ENCODE data around the gene PCCA.
A peak's percentile ranks its signal among the peaks of the same experiment; 100 is the strongest.

Gene PCCA

DNA sequence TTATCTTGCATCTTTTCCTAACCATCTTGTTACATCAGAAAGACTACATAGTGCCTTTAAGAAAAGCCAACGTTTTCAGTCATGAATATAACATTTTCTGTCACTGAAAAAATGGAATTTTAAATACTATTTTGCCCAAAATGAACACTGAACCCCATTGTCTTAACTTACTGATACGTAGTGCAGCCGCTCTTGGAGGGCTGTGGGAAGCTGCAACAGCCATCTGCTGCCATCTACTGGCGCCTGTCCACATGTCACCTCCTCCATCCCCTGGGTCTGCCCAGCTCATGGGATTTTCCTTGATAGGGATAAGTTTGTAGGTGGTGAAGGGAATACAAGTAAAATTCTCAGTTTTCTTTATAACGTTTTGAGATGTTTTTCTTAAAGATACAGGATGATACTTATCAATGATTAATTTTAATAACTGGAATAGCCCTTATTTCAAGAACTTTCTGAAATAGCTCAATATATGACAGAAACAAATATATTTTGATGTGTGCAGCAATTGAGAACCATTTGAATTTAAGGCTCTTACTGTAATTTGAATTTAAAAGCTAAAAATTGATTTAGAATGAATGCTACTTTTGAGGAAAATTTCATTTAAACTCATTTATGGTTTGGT lies 426.0 kb downstream of the PCCA start:
- Histone ChIP-seq H3K36me3 (ENCODE audit: control insufficient read depth in 2 of 2, insufficient read depth in 2 of 2, low read length in 2 of 2) (no peaks in the 10 kb centered on the region), H3K27me3 (ENCODE audit: control insufficient read depth in 1 of 2, insufficient read depth in 2 of 2, low read length in 2 of 2) (no peaks in the 10 kb centered on the region), H3K9me3 (ENCODE audit: control insufficient read depth in 2 of 2, low read length in 2 of 2) (no peaks in the 10 kb centered on the region), H3K9ac (ENCODE audit: low read length in 2 of 2) (no peak overlapping the region), H3K27ac (ENCODE audit: low read length) (no peak overlapping the region), H3K4me1 (ENCODE audit: control insufficient read depth, insufficient read depth, low read length) (no peaks in the 10 kb centered on the region), H3K4me3 (ENCODE audit: low read length in 2 of 2) (peak overlapping the region in 1 of 2 donors; percentile 5)

DNA sequence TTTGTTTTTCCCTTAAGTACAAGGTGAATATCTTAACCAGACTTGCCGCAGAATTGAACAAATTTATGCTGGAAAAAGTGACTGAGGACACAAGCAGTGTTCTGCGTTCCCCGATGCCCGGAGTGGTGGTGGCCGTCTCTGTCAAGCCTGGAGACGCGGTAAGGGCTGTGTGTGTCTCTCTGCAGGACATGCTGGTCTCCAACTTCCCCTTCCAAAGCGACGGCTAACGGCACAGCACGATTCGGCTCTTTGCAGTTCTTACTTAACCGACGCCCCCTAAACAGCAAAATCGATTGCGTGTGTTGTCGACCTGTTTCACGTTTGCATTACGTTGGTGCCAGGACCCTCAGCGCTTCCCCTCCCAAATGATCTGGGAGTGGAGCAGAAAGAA lies 426.5 kb downstream of the PCCA start:
- H3K36me3 ChIP-seq (ENCODE audit: control insufficient read depth in 2 of 2, insufficient read depth in 2 of 2, low read length in 2 of 2) = no peaks in the 10 kb centered on the region
- no peak overlapping the region for H3K9ac ChIP-seq (ENCODE audit: low read length in 2 of 2)
- no peaks in the 10 kb centered on the region for H3K4me1 ChIP-seq (ENCODE audit: control insufficient read depth, insufficient read depth, low read length)
- H3K4me3 ChIP-seq (ENCODE audit: low read length in 2 of 2) = no peak overlapping the region
- no peaks in the 10 kb centered on the region for H3K9me3 ChIP-seq (ENCODE audit: control insufficient read depth in 2 of 2, low read length in 2 of 2)
- no peaks in the 10 kb centered on the region for H3K27me3 ChIP-seq (ENCODE audit: control insufficient read depth in 1 of 2, insufficient read depth in 2 of 2, low read length in 2 of 2)
- H3K27ac ChIP-seq (ENCODE audit: low read length) = no peak overlapping the region

DNA sequence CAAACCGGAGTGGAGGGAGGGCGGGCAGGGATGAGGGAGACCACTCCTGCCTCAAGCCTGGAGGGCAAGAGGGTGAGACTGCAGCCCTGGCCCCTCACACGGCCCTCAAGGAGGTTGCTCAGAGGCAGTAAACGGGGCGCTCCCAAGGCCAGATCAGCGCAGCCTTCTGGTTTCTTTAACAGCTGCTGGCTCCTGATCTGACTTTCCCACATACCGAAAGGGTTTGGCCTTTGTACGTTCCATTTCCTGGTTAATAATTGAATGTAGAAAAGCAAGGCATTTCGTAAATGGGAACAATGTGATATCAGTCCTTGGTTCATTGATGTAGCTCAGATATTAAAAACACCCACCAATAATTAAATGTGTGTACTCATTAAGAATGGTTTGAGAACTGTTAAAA lies 428.2 kb downstream of the PCCA start:
- Histone ChIP-seq H3K27me3 (ENCODE audit: control insufficient read depth in 1 of 2, insufficient read depth in 2 of 2, low read length in 2 of 2) (no peaks in the 10 kb centered on the region), H3K4me3 (ENCODE audit: low read length in 2 of 2) (no peak overlapping the region), H3K9me3 (ENCODE audit: control insufficient read depth in 2 of 2, low read length in 2 of 2) (no peaks in the 10 kb centered on the region), H3K9ac (ENCODE audit: low read length in 2 of 2) (no peak overlapping the region), H3K36me3 (ENCODE audit: control insufficient read depth in 2 of 2, insufficient read depth in 2 of 2, low read length in 2 of 2) (no peaks in the 10 kb centered on the region), H3K27ac (ENCODE audit: low read length) (no peak overlapping the region), H3K4me1 (ENCODE audit: control insufficient read depth, insufficient read depth, low read length) (no peaks in the 10 kb centered on the region)

DNA sequence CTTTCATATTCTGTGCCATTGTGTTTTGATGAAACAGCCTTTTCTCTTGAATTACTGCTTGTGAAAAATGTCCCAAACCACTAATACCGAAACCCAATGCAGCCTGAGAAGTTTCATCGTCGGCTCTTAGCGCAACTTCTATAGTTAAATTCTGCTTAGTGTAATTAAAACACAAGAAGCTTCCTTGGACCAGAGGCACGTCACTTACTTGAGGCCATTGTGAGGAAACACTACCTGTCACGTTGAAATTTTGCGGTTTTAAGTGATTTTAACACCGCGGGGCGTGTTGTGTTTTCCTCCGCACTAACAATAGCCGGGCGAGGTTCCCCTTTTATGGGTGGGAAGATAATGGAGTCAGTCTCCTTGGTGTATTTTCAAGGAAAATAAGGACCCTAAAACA lies 428.8 kb downstream of the PCCA start:
- no peak overlapping the region for H3K4me3 ChIP-seq (ENCODE audit: low read length in 2 of 2)
- H3K27ac ChIP-seq (ENCODE audit: low read length) = no peak overlapping the region
- no peaks in the 10 kb centered on the region for H3K27me3 ChIP-seq (ENCODE audit: control insufficient read depth in 1 of 2, insufficient read depth in 2 of 2, low read length in 2 of 2)
- no peaks in the 10 kb centered on the region for H3K9me3 ChIP-seq (ENCODE audit: control insufficient read depth in 2 of 2, low read length in 2 of 2)
- H3K9ac ChIP-seq (ENCODE audit: low read length in 2 of 2) = no peak overlapping the region
- no peaks in the 10 kb centered on the region for H3K36me3 ChIP-seq (ENCODE audit: control insufficient read depth in 2 of 2, insufficient read depth in 2 of 2, low read length in 2 of 2)
- H3K4me1 ChIP-seq (ENCODE audit: control insufficient read depth, insufficient read depth, low read length) = no peaks in the 10 kb centered on the region

DNA sequence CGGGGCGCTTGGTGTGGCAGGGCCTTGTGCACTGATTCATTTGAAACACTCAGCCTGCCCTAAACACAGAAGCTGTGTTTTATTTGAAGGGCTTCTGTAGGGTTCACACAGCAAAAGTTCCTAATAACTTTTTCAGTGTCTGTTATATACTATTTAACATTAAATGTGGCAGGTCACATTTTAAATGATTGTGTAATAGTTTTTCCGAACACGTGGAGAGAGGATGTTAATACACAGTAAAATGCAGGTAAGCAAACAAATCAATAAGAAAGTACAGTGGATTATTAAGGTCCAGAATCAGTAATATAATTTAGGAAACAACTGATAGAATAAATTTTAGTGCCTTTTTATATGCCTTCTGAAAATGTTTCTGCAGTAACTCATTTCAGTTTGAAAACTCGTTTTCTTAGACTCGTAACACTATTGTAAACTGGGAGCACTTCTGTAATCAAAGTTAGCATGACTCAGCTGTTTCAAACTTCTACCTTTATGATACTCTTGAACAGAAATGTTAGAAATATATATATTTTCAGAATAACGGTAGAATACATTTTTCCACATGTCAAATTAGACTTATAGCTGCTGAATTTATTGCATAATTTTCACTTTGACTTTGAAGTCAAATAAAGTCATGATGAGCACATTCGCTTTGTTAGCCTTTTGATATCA lies 429.6 kb downstream of the PCCA start:
- H3K27me3 ChIP-seq (ENCODE audit: control insufficient read depth in 1 of 2, insufficient read depth in 2 of 2, low read length in 2 of 2) = no peaks in the 10 kb centered on the region
- no peaks in the 10 kb centered on the region for H3K36me3 ChIP-seq (ENCODE audit: control insufficient read depth in 2 of 2, insufficient read depth in 2 of 2, low read length in 2 of 2)
- H3K4me3 ChIP-seq (ENCODE audit: low read length in 2 of 2) = no peak overlapping the region
- no peak overlapping the region for H3K9ac ChIP-seq (ENCODE audit: low read length in 2 of 2)
- H3K27ac ChIP-seq (ENCODE audit: low read length) = no peak overlapping the region
- H3K4me1 ChIP-seq (ENCODE audit: control insufficient read depth, insufficient read depth, low read length) = no peaks in the 10 kb centered on the region
- H3K9me3 ChIP-seq (ENCODE audit: control insufficient read depth in 2 of 2, low read length in 2 of 2) = no peaks in the 10 kb centered on the region

DNA sequence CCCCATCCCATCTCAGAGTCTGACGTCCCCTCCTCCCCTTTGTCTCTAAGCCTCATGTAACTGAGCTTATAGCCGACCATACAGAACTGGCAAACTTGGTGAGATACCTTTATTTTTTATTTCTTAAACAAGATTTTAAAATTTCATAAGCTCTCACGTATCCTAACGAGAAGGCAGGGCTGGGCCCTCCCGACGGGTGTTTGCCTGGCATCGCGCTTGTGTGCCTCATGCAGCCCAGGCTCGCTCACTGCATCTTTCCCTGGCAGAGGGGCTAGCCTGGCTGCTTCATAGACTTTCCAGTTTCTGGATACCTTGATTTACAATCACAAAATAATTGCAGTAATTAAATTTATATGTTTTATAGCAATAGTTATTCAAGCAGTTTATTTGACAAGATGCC lies 430.7 kb downstream of the PCCA start:
- no peak overlapping the region for H3K27ac ChIP-seq (ENCODE audit: low read length)
- H3K4me1 ChIP-seq (ENCODE audit: control insufficient read depth, insufficient read depth, low read length) = no peaks in the 10 kb centered on the region
- no peaks in the 10 kb centered on the region for H3K27me3 ChIP-seq (ENCODE audit: control insufficient read depth in 1 of 2, insufficient read depth in 2 of 2, low read length in 2 of 2)
- no peak overlapping the region for H3K4me3 ChIP-seq (ENCODE audit: low read length in 2 of 2)
- H3K36me3 ChIP-seq (ENCODE audit: control insufficient read depth in 2 of 2, insufficient read depth in 2 of 2, low read length in 2 of 2) = no peaks in the 10 kb centered on the region
- no peaks in the 10 kb centered on the region for H3K9me3 ChIP-seq (ENCODE audit: control insufficient read depth in 2 of 2, low read length in 2 of 2)
- no peak overlapping the region for H3K9ac ChIP-seq (ENCODE audit: low read length in 2 of 2)

DNA sequence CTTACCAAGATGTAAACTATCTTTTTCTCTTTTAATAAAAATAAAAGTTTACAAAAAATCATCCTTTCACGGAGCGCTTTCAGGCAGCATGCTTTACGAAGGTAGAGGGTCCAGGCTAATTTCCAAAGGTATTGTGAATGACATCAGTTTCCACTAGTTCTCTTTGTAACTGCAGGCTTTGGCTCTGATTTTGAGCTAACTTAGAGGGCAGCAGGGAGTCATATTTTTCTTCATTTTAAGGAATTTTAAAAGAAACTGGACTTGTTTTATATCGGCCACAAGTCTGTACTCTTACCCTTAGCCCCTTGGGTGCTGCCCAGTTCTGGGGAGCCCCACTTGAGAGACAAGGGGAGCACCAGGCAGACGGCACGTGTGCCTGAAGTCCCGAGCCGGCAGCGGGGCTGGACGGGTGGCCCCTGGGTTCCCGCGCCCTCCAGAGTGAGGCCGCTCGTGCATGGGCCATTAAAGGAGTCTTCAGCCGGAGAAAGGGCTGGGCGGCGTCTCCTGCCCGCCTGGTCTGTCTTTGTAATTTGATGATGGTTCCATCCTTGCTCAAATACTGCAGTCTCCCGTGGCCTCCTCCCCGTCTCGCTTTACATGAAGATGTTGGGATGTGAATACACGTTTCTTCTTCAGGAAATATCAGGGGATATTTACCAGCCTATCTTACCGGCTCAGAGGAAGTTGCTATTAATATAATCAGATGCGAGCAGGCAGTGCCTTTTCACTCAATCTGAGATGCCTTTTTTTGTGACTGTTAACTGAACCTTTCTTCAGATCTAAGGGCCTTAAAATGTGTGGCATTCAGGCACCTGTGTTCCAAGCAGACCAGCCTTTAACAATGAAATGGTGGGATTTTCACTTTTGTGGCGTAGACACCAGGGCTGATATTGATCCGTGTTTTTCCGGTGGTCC lies 432.3 kb downstream of the PCCA start:
- no peak overlapping the region for H3K4me3 ChIP-seq (ENCODE audit: low read length in 2 of 2)
- no peaks in the 10 kb centered on the region for H3K27me3 ChIP-seq (ENCODE audit: control insufficient read depth in 1 of 2, insufficient read depth in 2 of 2, low read length in 2 of 2)
- no peak overlapping the region for H3K9ac ChIP-seq (ENCODE audit: low read length in 2 of 2)
- H3K9me3 ChIP-seq (ENCODE audit: control insufficient read depth in 2 of 2, low read length in 2 of 2) = no peaks in the 10 kb centered on the region
- H3K4me1 ChIP-seq (ENCODE audit: control insufficient read depth, insufficient read depth, low read length) = no peaks in the 10 kb centered on the region
- no peak overlapping the region for H3K27ac ChIP-seq (ENCODE audit: low read length)
- H3K36me3 ChIP-seq (ENCODE audit: control insufficient read depth in 2 of 2, insufficient read depth in 2 of 2, low read length in 2 of 2) = no peaks in the 10 kb centered on the region

DNA sequence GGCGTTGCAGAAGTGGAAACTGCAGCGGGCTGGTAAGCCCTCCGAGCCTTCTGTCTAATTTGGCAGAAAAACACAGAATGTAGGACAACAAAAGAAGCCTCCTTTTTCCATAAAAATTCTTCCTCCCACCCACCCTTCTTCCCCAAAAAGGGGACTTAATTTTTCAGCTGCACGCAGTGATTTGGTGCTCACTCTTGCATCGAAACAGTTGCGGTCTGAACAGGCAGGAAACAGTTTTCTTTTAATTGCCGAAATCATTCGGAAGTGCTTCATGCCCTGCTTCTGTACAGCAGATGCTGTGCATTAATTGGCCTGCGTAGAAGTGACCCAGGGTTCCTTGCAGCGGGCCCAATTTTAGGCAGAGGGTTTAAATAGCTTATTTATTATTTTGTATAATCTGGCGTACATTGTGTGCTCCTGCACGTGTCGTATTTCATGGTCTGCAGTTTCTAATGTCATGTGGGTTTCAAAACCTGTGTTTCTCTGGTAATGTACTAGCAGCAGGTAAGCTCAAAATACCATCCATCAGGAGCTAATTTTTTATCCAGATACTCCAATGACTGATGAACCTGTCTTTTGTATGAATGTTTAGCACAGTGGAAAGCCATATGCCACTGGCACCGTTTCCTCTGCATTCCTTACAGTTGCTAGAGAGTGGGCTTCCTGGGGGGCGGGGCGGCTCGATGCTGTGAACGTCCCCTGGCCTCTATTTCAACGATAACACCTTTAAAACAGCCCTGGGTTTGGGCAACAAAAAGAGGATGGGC lies 433.1 kb downstream of the PCCA start:
- H3K36me3 ChIP-seq (ENCODE audit: control insufficient read depth in 2 of 2, insufficient read depth in 2 of 2, low read length in 2 of 2) = no peaks in the 10 kb centered on the region

DNA sequence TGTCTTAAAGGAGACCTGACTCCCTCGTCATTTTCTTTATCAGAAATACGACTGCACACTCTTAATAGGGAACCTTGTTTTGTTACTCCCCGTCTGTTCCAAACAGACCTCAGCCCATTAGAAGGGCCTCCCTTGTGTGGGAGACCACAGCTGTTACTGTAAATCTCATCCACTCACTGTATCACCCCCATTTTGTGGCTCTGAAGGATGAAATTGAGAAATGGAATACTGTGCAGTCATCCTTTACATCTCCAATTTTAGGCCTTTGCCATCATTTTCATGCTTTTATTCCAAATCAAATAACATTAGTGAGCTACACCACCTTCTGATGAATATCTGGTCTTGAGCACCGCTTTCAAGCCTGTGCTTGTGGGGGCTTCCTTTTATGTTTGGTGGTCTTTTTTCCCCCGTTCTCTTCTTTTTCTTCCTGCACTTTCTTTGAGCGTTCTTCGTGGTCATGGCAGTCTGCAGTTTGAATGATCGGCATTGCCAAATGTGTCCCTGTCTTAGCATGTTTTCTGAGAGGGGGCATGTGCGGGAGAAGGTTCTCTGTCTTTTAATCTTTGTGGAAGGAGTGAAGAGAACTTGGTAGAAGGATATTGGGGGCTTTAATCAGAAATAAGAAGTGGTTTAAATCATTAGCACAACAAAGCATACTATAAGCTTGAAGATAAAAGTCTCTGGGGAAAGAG lies 433.9 kb downstream of the PCCA start:
- no peak overlapping the region for H3K4me3 ChIP-seq (ENCODE audit: low read length in 2 of 2)
- H3K27ac ChIP-seq (ENCODE audit: low read length) = no peak overlapping the region
- no peak overlapping the region for H3K9ac ChIP-seq (ENCODE audit: low read length in 2 of 2)
- H3K27me3 ChIP-seq (ENCODE audit: control insufficient read depth in 1 of 2, insufficient read depth in 2 of 2, low read length in 2 of 2) = no peaks in the 10 kb centered on the region
- no peaks in the 10 kb centered on the region for H3K4me1 ChIP-seq (ENCODE audit: control insufficient read depth, insufficient read depth, low read length)
- peaks cover 0 to 3% of the 10 kb centered on the region in 2 donors for H3K36me3 ChIP-seq (ENCODE audit: control insufficient read depth in 2 of 2, insufficient read depth in 2 of 2, low read length in 2 of 2)
- H3K9me3 ChIP-seq (ENCODE audit: control insufficient read depth in 2 of 2, low read length in 2 of 2) = no peaks in the 10 kb centered on the region

More for the DNA sequence above, 433.1 kb downstream of the PCCA start:
- Histone ChIP-seq H3K9me3 (ENCODE audit: control insufficient read depth in 2 of 2, low read length in 2 of 2) (no peaks in the 10 kb centered on the region), H3K27ac (ENCODE audit: low read length) (no peak overlapping the region), H3K4me1 (ENCODE audit: control insufficient read depth, insufficient read depth, low read length) (no peaks in the 10 kb centered on the region), H3K27me3 (ENCODE audit: control insufficient read depth in 1 of 2, insufficient read depth in 2 of 2, low read length in 2 of 2) (no peaks in the 10 kb centered on the region), H3K4me3 (ENCODE audit: low read length in 2 of 2) (no peak overlapping the region), H3K9ac (ENCODE audit: low read length in 2 of 2) (no peak overlapping the region)

DNA sequence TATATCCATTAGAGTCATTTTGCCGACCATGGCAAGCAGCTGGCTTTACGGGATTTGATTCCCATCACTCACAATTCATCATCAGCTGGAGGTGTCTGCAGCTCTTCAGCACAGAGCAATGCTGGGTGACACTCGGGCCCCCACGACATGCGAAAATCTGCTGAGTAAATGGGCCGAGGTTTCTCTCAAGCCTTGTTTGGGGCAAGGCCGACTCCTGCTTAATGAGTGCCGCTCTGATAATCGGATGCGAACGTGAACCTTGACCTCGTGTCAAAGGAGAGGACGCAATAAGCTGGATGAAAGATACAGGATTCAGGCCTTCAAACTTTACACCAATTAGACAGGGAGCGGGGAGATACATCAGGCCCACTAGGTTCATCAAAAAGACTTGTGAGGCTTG lies 434.5 kb downstream of the PCCA start:
- H3K9ac ChIP-seq (ENCODE audit: low read length in 2 of 2) = no peak overlapping the region
- H3K27ac ChIP-seq (ENCODE audit: low read length) = no peak overlapping the region
- H3K4me3 ChIP-seq (ENCODE audit: low read length in 2 of 2) = no peak overlapping the region
- H3K27me3 ChIP-seq (ENCODE audit: control insufficient read depth in 1 of 2, insufficient read depth in 2 of 2, low read length in 2 of 2) = no peaks in the 10 kb centered on the region
- H3K4me1 ChIP-seq (ENCODE audit: control insufficient read depth, insufficient read depth, low read length) = no peaks in the 10 kb centered on the region
- no peaks in the 10 kb centered on the region for H3K9me3 ChIP-seq (ENCODE audit: control insufficient read depth in 2 of 2, low read length in 2 of 2)
- H3K36me3 ChIP-seq (ENCODE audit: control insufficient read depth in 2 of 2, insufficient read depth in 2 of 2, low read length in 2 of 2) = peaks cover 0 to 4% of the 10 kb centered on the region in 2 donors

All from stomach smooth muscle (tissue), 2 donors.